A549 (cell line): Measurements from ENCODE around the gene DNAJB1. TPM values are rescaled to one million over a fixed set of nuclear protein-coding genes. Genes with fewer than 3 reads are reported as not detected.

Experiments
- ATAC-seq, 2 experiments: fragments of 200-7000 bp in 1 of 2; fragments of >200 bp in 1 of 2; cut with Nextera tagmentation in 1 of 2; cut with Tn5 transposase in 1 of 2; 3 replicates each; pipeline versions ENCODE4 v1.8.0 to v1.9.1; 2018 to 2020; ENCODE audit warnings: mild to moderate bottlenecking in 1 of 2, moderate library complexity in 1 of 2
- CTCF ChIA-PET: fragments of 300-600 bp; sonication (Branson Sonifier 250); formaldehyde crosslinking; extraction: SDS; loops from one replicate; lab custom pipeline; 2021; ENCODE audit warnings: antibody characterized with exemption, inconsistent platforms; lab: Yijun Ruan, JAX
- POLR2A ChIA-PET: fragments of 350-600 bp; formaldehyde crosslinking; extraction: SDS; loops from one replicate; lab custom pipeline; 2021; ENCODE audit warnings: antibody characterized with exemption, inconsistent platforms; lab: Yijun Ruan, JAX
- DNase-seq, 2 experiments: peaks; one replicate each; pipeline versions ENCODE4 v3.0.0 to v3.0.0-alpha.2; 2011 to 2016; ENCODE audit warnings: low read depth in 1 of 2, low spot score in 1 of 2
- FAIRE-seq: peaks from 2 replicates; lab custom pipeline; 2011; peaks lifted over from hg19 to GRCh38; lab: Jason Lieb, UNC
- H3K27ac ChIP-seq, 2 experiments: fragments of >200 bp; sonication (Bioruptor Twin); formaldehyde crosslinking; 3 replicates each; pipeline ENCODE4 v1.5.1; 2016 to 2017
- H3K4me1 ChIP-seq: fragments of >200 bp; sonication (Bioruptor Twin); formaldehyde crosslinking; 3 replicates; pipeline ENCODE4 v1.6.1; 2016
- H3K4me2 ChIP-seq: fragments of >200 bp; sonication (Bioruptor Twin); formaldehyde crosslinking; 3 replicates; pipeline ENCODE4 v1.6.1; 2016
- H3K4me3 ChIP-seq: fragments of >200 bp; sonication (Bioruptor Twin); formaldehyde crosslinking; 3 replicates; pipeline ENCODE4 v1.5.1; 2016
- H3K9me3 ChIP-seq: fragments of >200 bp; sonication (Bioruptor Twin); formaldehyde crosslinking; 3 replicates; pipeline ENCODE4 v1.6.1; 2016
- BHLHE40 ChIP-seq: IDR thresholded peaks from 2 replicates; pipeline ENCODE4 v1.6.1; 2012; ENCODE audit warnings: low read depth, low read length, inconsistent platforms
- CBX2 ChIP-seq: fragments of 200-600 bp; sonication (generic); IDR thresholded peaks from 2 replicates; pipeline ENCODE4 v1.6.1; 2016; ENCODE audit warnings: low read depth, mild to moderate bottlenecking, borderline replicate concordance
- CEBPB ChIP-seq, 2 experiments: fragments of >200 bp in 1 of 2; sonication (Bioruptor Twin) in 1 of 2; formaldehyde crosslinking in 1 of 2; IDR thresholded peaks; 2 replicates each; pipeline ENCODE4 v1.6.1; 2012 to 2016
- CHD4 ChIP-seq: fragments of 200-600 bp; sonication (generic); IDR thresholded peaks from 2 replicates; pipeline ENCODE4 v1.6.1; 2016; ENCODE audit warnings: antibody characterized with exemption, mild to moderate bottlenecking, borderline replicate concordance
- EHF ChIP-seq: fragments of 250-450 bp; sonication (Bioruptor Pico); IDR thresholded peaks from 2 replicates; pipeline ENCODE4 v1.5.0; 2020; ENCODE audit warnings: mild to moderate bottlenecking
- ESRRA ChIP-seq: fragments of 150-350 bp; IDR thresholded peaks from 2 replicates; pipeline ENCODE4 v1.6.1; 2014; ENCODE audit warnings: mild to moderate bottlenecking, low read length, borderline replicate concordance
- FOSB ChIP-seq: fragments of 250-450 bp; sonication (Bioruptor Pico); IDR thresholded peaks from 2 replicates; pipeline ENCODE4 v1.5.0; 2020; ENCODE audit warnings: mild to moderate bottlenecking, moderate library complexity
- FOSL2 ChIP-seq, 2 experiments: fragments of 450-650 bp in 1 of 2; fragments of >200 bp in 1 of 2; sonication (Bioruptor Twin) in 1 of 2; formaldehyde crosslinking; IDR thresholded peaks; 2 replicates each; pipeline versions ENCODE4 v1.5.0 to v1.6.1; 2016 to 2020; ENCODE audit warnings: mild to moderate bottlenecking in 1 of 2, moderate library complexity in 1 of 2
- HDAC2 ChIP-seq: fragments of 200-600 bp; sonication (generic); IDR thresholded peaks from 2 replicates; pipeline ENCODE4 v1.6.1; 2016
- HOXB13 ChIP-seq: fragments of 250-450 bp; sonication (Bioruptor Pico); IDR thresholded peaks from 2 replicates; pipeline ENCODE4 v1.5.0; 2020; ENCODE audit warnings: low read depth, mild to moderate bottlenecking, moderate library complexity
- HOXB5 ChIP-seq: fragments of 250-450 bp; sonication (Bioruptor Pico); IDR thresholded peaks from 2 replicates; pipeline ENCODE4 v1.5.0; 2020; ENCODE audit warnings: mild to moderate bottlenecking, moderate library complexity
- JUNB ChIP-seq: fragments of >200 bp; sonication (Bioruptor Twin); formaldehyde crosslinking; IDR thresholded peaks from 2 replicates; pipeline ENCODE4 v1.6.1; 2016
- KDM5A ChIP-seq: fragments of 200-600 bp; sonication (generic); IDR thresholded peaks from 2 replicates; pipeline ENCODE4 v1.6.1; 2016; ENCODE audit warnings: antibody characterized with exemption, mild to moderate bottlenecking
- MYC ChIP-seq: IDR thresholded peaks from 2 replicates; pipeline ENCODE4 v1.6.1; 2012; ENCODE audit warnings: mild to moderate bottlenecking, inconsistent platforms, low read length, improper control_type of control experiment, borderline replicate concordance
- NFE2L2 ChIP-seq: fragments of 150-350 bp; conservative IDR thresholded peaks from 2 replicates; pipeline ENCODE4 v1.6.1; 2014; ENCODE audit warnings: low read length
- NPAS2 ChIP-seq: fragments of 250-450 bp; sonication (Bioruptor Pico); IDR thresholded peaks from 2 replicates; pipeline ENCODE4 v1.8.0; 2022; ENCODE audit warnings: mild to moderate bottlenecking, moderate library complexity, borderline replicate concordance
- POLR2AphosphoS2 ChIP-seq: conservative IDR thresholded peaks from 2 replicates; pipeline ENCODE4 v1.6.1; 2012; ENCODE audit warnings: low read length, improper control_type of control experiment, inconsistent platforms
- RARB ChIP-seq: fragments of 250-450 bp; sonication (Bioruptor Pico); IDR thresholded peaks from 2 replicates; pipeline ENCODE4 v1.8.0; 2021; ENCODE audit warnings: mild to moderate bottlenecking, moderate library complexity
- RFX5 ChIP-seq: fragments of 450-650 bp; IDR thresholded peaks from 2 replicates; pipeline ENCODE4 v1.7.1; 2014; ENCODE audit warnings: antibody characterized with exemption, mild to moderate bottlenecking, moderate library complexity
- TFCP2L1 ChIP-seq: fragments of 250-450 bp; sonication (Bioruptor Pico); IDR thresholded peaks from 2 replicates; pipeline ENCODE4 v1.5.0; 2021; ENCODE audit warnings: mild to moderate bottlenecking
- TP53 ChIP-seq: fragments of 250-450 bp; sonication (Bioruptor Pico); IDR thresholded peaks from 2 replicates; pipeline ENCODE4 v1.5.0; 2021; ENCODE audit warnings: mild to moderate bottlenecking, moderate library complexity
- ZC3H11A ChIP-seq: fragments of 450-650 bp; IDR thresholded peaks from 2 replicates; pipeline ENCODE4 v1.6.1; 2014; ENCODE audit warnings: antibody characterized with exemption, mild to moderate bottlenecking
- ZNF302 ChIP-seq: fragments of 250-450 bp; sonication (Bioruptor Pico); IDR thresholded peaks from 2 replicates; pipeline ENCODE4 v1.9.0; 2021; ENCODE audit warnings: inconsistent platforms, mild to moderate bottlenecking, moderate library complexity
- WGBS: methylation state at CpG from one replicate; pipeline ENCODE4 v1.1.6; 2017; ENCODE audit errors: missing lambda C conversion rate; 5-methylcytosine and 5-hydroxymethylcytosine counted together
- polyA plus RNA-seq, 4 experiments: library from polyadenylated mRNA; depleted of rRNA in 3 of 4; stranded (reverse); fragments of >200 nt; fragmentation: RNase III in 1 of 4; extraction: RNeasy Plus Mini Kit Qiagen cat#74134 plus additional on column Dnase treatment in 1 of 4; gene quantifications; 2 replicates in 3 of 4; 3 replicates in 1 of 4; pipeline ENCODE4 v1.2.3, GENCODE V29; 2011 to 2017
- TF ChIP-seq, protein P1 (sequence below): IDR thresholded peaks from 2 replicates; pipeline ENCODE4 v1.6.1; 2012
- TF ChIP-seq, protein P2 (sequence below): fragments of 250-450 bp; sonication (Bioruptor Pico); IDR thresholded peaks from 2 replicates; pipeline ENCODE4 v1.5.0; 2021; ENCODE audit warnings: mild to moderate bottlenecking, moderate library complexity, borderline replicate concordance
- TF ChIP-seq, protein P3 (sequence below): IDR thresholded peaks from 2 replicates; pipeline ENCODE4 v1.6.1; 2012
- TF ChIP-seq, protein P4 (sequence below): fragments of >200 bp; sonication (Bioruptor Twin); formaldehyde crosslinking; IDR thresholded peaks from 2 replicates; pipeline ENCODE4 v1.6.1; 2016
- TF ChIP-seq, protein P5 (sequence below): fragments of 250-450 bp; sonication (Bioruptor Pico); IDR thresholded peaks from 2 replicates; pipeline ENCODE4 v1.5.0; 2020; ENCODE audit warnings: low read depth, mild to moderate bottlenecking, moderate library complexity

The DNAJB1 gene
- polyA plus RNA-seq, 2 of the 4 experiments (the other 2 are of a cell fraction), result 124 to 128 TPM

DNA sequence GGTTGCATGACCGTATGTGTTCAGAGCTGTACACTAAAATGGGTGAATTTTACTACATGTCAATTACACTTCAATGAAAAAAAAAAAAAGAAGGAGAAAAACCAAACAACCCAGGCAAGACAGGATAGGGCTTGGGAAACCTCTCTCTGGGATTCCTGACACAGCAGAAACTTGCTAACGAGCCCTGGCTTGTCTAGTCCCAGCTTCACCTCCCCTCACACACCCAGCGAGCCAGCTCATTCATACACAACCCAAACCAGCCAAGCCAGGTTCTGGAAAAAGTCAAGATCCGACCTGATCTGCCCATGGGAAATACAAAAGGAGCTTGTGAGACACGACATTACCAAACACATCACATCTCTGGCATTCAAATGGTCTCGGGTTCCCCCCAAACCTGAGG is 7.5 kb upstream of the DNAJB1 start:
- Histone ChIP-seq H3K4me2 (no peak overlapping the region), H3K4me3 (no peak overlapping the region), H3K4me1 (peaks cover 25% of the 10 kb centered on the region), H3K9me3 (no peaks in the 10 kb centered on the region), H3K27ac (peak overlapping the region in 1 of 2 experiments; percentile 38; a peak in 1 of 6 replicates)
- no peak for DNase-seq
- FAIRE-seq, result no peak
- WGBS, result 68% methylated on average over 6 of the region's 6 CpGs
- ChIA-PET POLR2A (no interaction called here), CTCF (interaction anchor here (0.6 to 1.7 kb wide), 2 partner anchors 20 to 215 kb away, joined by 3 to 11 read pairs; no protein-coding TSS in a partner anchor)
- no peak for ATAC-seq
- TF ChIP-seq NFE2L2 (no peak), ESRRA (no peak), KDM5A (no peak), FOSL2 (IDR thresholded peaks at IDR 0.05) (no peak), FOSL2 (CRISPR knock-in tag; IDR thresholded peaks at IDR 0.05) (no peak), ZC3H11A (no peak), TFCP2L1 (CRISPR knock-in tag) (no peak), JUNB (no peak), CBX2 (no peak), POLR2AphosphoS2 (no peak), FOSB (no peak), HOXB13 (CRISPR knock-in tag) (no peak), CEBPB (IDR thresholded peaks at IDR 0.05) (no peak), TP53 (no peak), MYC (no peak), BHLHE40 (no peak), ZNF302 (CRISPR knock-in tag) (no peak), NPAS2 (CRISPR knock-in tag) (no peak)
- TF ChIP-seq, protein P1, sequence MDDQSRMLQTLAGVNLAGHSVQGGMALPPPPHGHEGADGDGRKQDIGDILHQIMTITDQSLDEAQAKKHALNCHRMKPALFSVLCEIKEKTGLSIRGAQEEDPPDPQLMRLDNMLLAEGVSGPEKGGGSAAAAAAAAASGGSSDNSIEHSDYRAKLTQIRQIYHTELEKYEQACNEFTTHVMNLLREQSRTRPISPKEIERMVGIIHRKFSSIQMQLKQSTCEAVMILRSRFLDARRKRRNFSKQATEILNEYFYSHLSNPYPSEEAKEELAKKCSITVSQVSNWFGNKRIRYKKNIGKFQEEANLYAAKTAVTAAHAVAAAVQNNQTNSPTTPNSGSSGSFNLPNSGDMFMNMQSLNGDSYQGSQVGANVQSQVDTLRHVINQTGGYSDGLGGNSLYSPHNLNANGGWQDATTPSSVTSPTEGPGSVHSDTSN, result no peak
- TF ChIP-seq, all 56 proteins: peak for 0

DNA sequence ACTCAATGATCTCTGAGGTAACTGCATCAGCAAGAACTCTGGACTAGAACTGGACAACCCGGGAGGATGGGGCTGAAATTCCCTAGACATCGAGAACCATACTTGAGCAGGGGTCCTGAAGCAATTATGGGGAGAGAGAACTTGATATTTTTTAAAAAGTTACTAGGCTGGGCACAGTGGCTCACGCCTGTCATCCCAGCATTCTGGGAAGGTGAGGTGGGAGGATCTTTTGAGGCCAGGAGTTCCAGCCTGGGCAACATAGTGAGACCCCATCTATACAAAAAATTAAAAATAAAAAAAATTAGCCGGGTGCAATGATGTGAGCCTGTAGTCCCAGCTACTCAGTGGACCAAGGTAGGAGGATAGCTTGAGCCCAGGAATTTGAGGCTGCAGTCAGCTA is 2.3 kb upstream of the DNAJB1 start:
- Histone ChIP-seq H3K27ac (peak overlapping the region; percentile 92), H3K9me3 (no peaks in the 10 kb centered on the region), H3K4me1 (peaks cover 42% of the 10 kb centered on the region), H3K4me2 (peak overlapping the region; percentile 20; the same call in 1 of the 3 replicates), H3K4me3 (no peak overlapping the region)
- TF ChIP-seq EHF (CRISPR knock-in tag) (no peak), RARB (CRISPR knock-in tag) (no peak)
- TF ChIP-seq, protein P2, sequence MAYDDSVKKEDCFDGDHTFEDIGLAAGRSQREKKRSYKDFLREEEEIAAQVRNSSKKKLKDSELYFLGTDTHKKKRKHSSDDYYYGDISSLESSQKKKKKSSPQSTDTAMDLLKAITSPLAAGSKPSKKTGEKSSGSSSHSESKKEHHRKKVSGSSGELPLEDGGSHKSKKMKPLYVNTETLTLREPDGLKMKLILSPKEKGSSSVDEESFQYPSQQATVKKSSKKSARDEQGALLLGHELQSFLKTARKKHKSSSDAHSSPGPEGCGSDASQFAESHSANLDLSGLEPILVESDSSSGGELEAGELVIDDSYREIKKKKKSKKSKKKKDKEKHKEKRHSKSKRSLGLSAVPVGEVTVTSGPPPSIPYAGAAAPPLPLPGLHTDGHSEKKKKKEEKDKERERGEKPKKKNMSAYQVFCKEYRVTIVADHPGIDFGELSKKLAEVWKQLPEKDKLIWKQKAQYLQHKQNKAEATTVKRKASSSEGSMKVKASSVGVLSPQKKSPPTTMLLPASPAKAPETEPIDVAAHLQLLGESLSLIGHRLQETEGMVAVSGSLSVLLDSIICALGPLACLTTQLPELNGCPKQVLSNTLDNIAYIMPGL (CRISPR knock-in tag), result no peak
- CTCF ChIA-PET, result interaction anchor here (0.8 to 2.3 kb wide), 2 partner anchors 15 to 34 kb away, joined by 3 to 8 read pairs; no protein-coding TSS in a partner anchor
- DNase-seq, result no peak
- POLR2A ChIA-PET, result no interaction called here
- no peak for FAIRE-seq
- ATAC-seq, result no peak
- WGBS, result 77% methylated on average over 4 of the region's 4 CpGs

DNA sequence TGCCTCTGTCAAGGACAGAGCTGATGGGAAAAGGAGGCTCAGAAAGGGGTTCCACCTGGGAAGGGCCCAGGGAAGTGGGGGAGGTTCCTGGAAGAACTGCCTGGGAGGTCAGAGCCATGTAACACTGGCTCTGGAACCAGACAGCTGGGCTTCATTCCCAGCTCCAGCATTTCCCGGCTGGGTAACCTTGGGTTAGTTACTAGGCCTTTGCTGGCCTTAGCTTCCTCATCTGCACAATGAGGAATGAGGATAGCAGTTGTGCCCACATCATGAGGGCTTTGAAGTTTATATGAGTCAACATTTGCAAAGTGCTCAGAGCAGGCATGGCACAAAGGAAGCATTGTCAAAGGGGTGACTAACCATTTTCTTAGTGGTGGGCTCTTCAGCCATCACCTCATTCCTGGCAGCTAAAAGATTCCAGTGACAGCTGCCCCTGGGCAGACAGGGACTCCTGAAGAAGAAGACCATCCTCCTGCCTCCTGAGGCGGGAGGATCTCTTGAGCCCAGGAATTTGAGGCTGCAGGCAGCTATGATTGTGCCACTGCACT is 1.7 kb upstream of the DNAJB1 start:
- FAIRE-seq (no peak), ATAC-seq (peak; percentile 20 to 48; a peak in 3 of 6 replicates), DNase-seq (peak in 1 of 2 experiments; percentile 89)
- Histone ChIP-seq H3K4me3 (no peak overlapping the region), H3K27ac (peak overlapping the region; percentile 92), H3K4me1 (peaks cover 48% of the 10 kb centered on the region), H3K9me3 (no peaks in the 10 kb centered on the region), H3K4me2 (peak overlapping the region; percentile 75)
- ChIA-PET CTCF (interaction anchor here (1.0 kb wide), 1 partner anchor 15 kb away, joined by 10 read pairs; no protein-coding TSS in a partner anchor), POLR2A (no interaction called here)
- WGBS, result 7% methylated on average over 2 of the region's 2 CpGs
- TF ChIP-seq HOXB13 (CRISPR knock-in tag), result no peak
- TF ChIP-seq, protein P3, sequence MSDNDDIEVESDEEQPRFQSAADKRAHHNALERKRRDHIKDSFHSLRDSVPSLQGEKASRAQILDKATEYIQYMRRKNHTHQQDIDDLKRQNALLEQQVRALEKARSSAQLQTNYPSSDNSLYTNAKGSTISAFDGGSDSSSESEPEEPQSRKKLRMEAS, result peak; percentile 37; the same call in 1 of the 2 replicates
- TF ChIP-seq, protein P4, sequence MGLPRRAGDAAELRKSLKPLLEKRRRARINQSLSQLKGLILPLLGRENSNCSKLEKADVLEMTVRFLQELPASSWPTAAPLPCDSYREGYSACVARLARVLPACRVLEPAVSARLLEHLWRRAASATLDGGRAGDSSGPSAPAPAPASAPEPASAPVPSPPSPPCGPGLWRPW, result no peak
- TF ChIP-seq HOXB5 (CRISPR knock-in tag), result no peak
- TF ChIP-seq RFX5, result no peak
- TF ChIP-seq CHD4, result no peak
- TF ChIP-seq, protein P2 (CRISPR knock-in tag), result no peak
- TF ChIP-seq, protein P5, sequence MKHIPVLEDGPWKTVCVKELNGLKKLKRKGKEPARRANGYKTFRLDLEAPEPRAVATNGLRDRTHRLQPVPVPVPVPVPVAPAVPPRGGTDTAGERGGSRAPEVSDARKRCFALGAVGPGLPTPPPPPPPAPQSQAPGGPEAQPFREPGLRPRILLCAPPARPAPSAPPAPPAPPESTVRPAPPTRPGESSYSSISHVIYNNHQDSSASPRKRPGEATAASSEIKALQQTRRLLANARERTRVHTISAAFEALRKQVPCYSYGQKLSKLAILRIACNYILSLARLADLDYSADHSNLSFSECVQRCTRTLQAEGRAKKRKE (CRISPR knock-in tag), result no peak
- no peak for TF ChIP-seq TFCP2L1 (CRISPR knock-in tag)
- no peak for TF ChIP-seq RARB (CRISPR knock-in tag)
- TF ChIP-seq ZNF302 (CRISPR knock-in tag), result no peak
- TF ChIP-seq HDAC2, result no peak
- TF ChIP-seq ESRRA, result no peak
